GM19455 (cell line): Measurements from ENCODE around the gene ZC3H18.
"Not testable (repeated sequence)": the region's sequence is repeated elsewhere in the genome, so short reads cannot be mapped to it uniquely, and the experiment has no call there.

Experiments used
- ATAC-seq: cut with Tn5 transposase; IDR thresholded peaks from one replicate; pipeline ENCODE4 v1.9.1; 2021; ENCODE audit not compliant: unreplicated experiment

ZC3H18 gene

GRCh38 chr16:88601313-88602036, 31.3 kb downstream of the ZC3H18 start:
- no peak for ATAC-seq

GRCh38 chr16:88602091-88602490, 31.9 kb downstream of the ZC3H18 start:
- no peak for ATAC-seq

GRCh38 chr16:88605186-88606147, 35.3 kb downstream of the ZC3H18 start:
- ATAC-seq, result no peak

GRCh38 chr16:88606148-88606757, 36.0 kb downstream of the ZC3H18 start:
- no peak for ATAC-seq

GRCh38 chr16:88608076-88608475, 37.9 kb downstream of the ZC3H18 start:
- ATAC-seq, result no peak

GRCh38 chr16:88609426-88609825, 39.2 kb downstream of the ZC3H18 start:
- ATAC-seq, result not testable (repeated sequence)

- ATAC-seq, result no peak
Measured at GRCh38 chr16:88610080-88610479, 39.9 kb downstream of the ZC3H18 start.

- no peak for ATAC-seq
Measured at GRCh38 chr16:88610909-88611812, 41.0 kb downstream of the ZC3H18 start.

GRCh38 chr16:88613293-88613692, 43.1 kb downstream of the ZC3H18 start:
- no peak for ATAC-seq

- no peak for ATAC-seq
Measured at GRCh38 chr16:88613911-88614817, 44.0 kb downstream of the ZC3H18 start.

- no peak for ATAC-seq
Measured at GRCh38 chr16:88614818-88615580, 44.8 kb downstream of the ZC3H18 start.

- no peak for ATAC-seq
Measured at GRCh38 chr16:88616320-88616719, 46.1 kb downstream of the ZC3H18 start.

GRCh38 chr16:88616736-88617135, 46.5 kb downstream of the ZC3H18 start:
- ATAC-seq, result no peak

GRCh38 chr16:88617268-88618031, 47.2 kb downstream of the ZC3H18 start:
- no peak for ATAC-seq

GRCh38 chr16:88618182-88618955, 48.2 kb downstream of the ZC3H18 start:
- no peak for ATAC-seq

- ATAC-seq, result no peak
Measured at GRCh38 chr16:88618956-88619667, 48.9 kb downstream of the ZC3H18 start.
